Measurements from ENCODE around the gene ALOX12B. TPM values are rescaled to one million over a fixed set of nuclear protein-coding genes. Genes with fewer than 3 reads are reported as not detected.

Gene ALOX12B
- total and polyA plus RNA-seq, 3 experiments from 2014 or later = 1.3 to 1.9 TPM; not detected in 1

GRCh38 chr17:8046306-8046928 lies 41.1 kb downstream of the ALOX12B start:
- Histone ChIP-seq H3K27ac (ENCODE audit: low read depth, low read length) (no peak overlapping the region), H3K36me3 (ENCODE audit: insufficient read depth, low read length) (no peaks in the 10 kb centered on the region), H3K4me1 (ENCODE audit: insufficient read depth, low read length) (no peaks in the 10 kb centered on the region), H3K9me3 (ENCODE audit: low read length) (no peaks in the 10 kb centered on the region), H3K4me3 (ENCODE audit: low read length) (no peak overlapping the region), H3K27me3 (ENCODE audit: insufficient read depth, low read length, poor library complexity, severe bottlenecking) (no peaks in the 10 kb centered on the region)
- peaks cover 0 to under 1% (median 0%) of the 10 kb centered on the region in 3 donors for H3K4me1 Mint-ChIP-seq
- H3K27me3 Mint-ChIP-seq = peaks cover 6 to 12% of the 10 kb centered on the region in 2 donors
- no peaks in the 10 kb centered on the region for H3K9me3 Mint-ChIP-seq
- no peak overlapping the region for H3K27ac Mint-ChIP-seq
- no peak overlapping the region for H3K4me3 Mint-ChIP-seq
- H3K36me3 Mint-ChIP-seq = no peaks in the 10 kb centered on the region
- POLR2A ChIA-PET = no interaction called here
- DNase-seq = no peak
- CTCF ChIA-PET = interaction anchor here (1.7 to 1.8 kb wide), 2 partner anchors 11 to 27 kb away, joined by 4 to 10 read pairs; no protein-coding TSS in a partner anchor

GRCh38 chr17:8044819-8045810 lies 42.4 kb downstream of the ALOX12B start:
- Histone ChIP-seq H3K4me3 (ENCODE audit: low read length) (no peak overlapping the region), H3K4me1 (ENCODE audit: insufficient read depth, low read length) (no peaks in the 10 kb centered on the region), H3K27me3 (ENCODE audit: insufficient read depth, low read length, poor library complexity, severe bottlenecking) (no peaks in the 10 kb centered on the region), H3K9me3 (ENCODE audit: low read length) (no peaks in the 10 kb centered on the region), H3K27ac (ENCODE audit: low read depth, low read length) (no peak overlapping the region), H3K36me3 (ENCODE audit: insufficient read depth, low read length) (no peaks in the 10 kb centered on the region)
- Mint-ChIP-seq H3K9me3 (no peaks in the 10 kb centered on the region), H3K36me3 (no peaks in the 10 kb centered on the region), H3K4me3 (no peak overlapping the region), H3K27ac (peak overlapping the region in 1 of 8 donors; percentile 94), H3K27me3 (peaks cover 10 to 21% of the 10 kb centered on the region in 2 donors), H3K4me1 (peaks cover 0 to 4% (median 0%) of the 10 kb centered on the region in 3 donors)
- POLR2A ChIA-PET = no interaction called here
- CTCF ChIA-PET = interaction anchor here (0.6 to 1.7 kb wide), 4 partner anchors 12 to 194 kb away, joined by 3 to 4 read pairs (median 4); no protein-coding TSS in a partner anchor
- no peak for DNase-seq

- Histone ChIP-seq H3K27ac (ENCODE audit: low read depth, low read length) (no peak overlapping the region), H3K4me1 (ENCODE audit: insufficient read depth, low read length) (no peaks in the 10 kb centered on the region), H3K27me3 (ENCODE audit: insufficient read depth, low read length, poor library complexity, severe bottlenecking) (no peaks in the 10 kb centered on the region), H3K36me3 (ENCODE audit: insufficient read depth, low read length) (no peaks in the 10 kb centered on the region), H3K4me3 (ENCODE audit: low read length) (no peak overlapping the region), H3K9me3 (ENCODE audit: low read length) (no peaks in the 10 kb centered on the region)
- CTCF ChIA-PET = interaction anchor here (1.1 to 5.0 kb wide), 8 partner anchors 15 to 185 kb away, joined by 3 to 16 read pairs (median 6); partner anchors contain the start of gene NAA38
- Mint-ChIP-seq H3K4me3 (no peak overlapping the region), H3K4me1 (peaks cover 0 to 4% (median 0%) of the 10 kb centered on the region in 3 donors), H3K36me3 (no peaks in the 10 kb centered on the region), H3K27ac (peak overlapping the region in 1 of 8 donors; percentile 29), H3K9me3 (peaks cover 0 to 2% (median 0%) of the 10 kb centered on the region in 5 donors), H3K27me3 (peaks cover 22 to 37% of the 10 kb centered on the region in 2 donors)
- no peak for DNase-seq
- POLR2A ChIA-PET = no interaction called here
Observed at GRCh38 chr17:8041979-8042378, 45.5 kb downstream of the ALOX12B start.

GRCh38 chr17:8041249-8041928 lies 46.1 kb downstream of the ALOX12B start:
- CTCF ChIA-PET = interaction anchor here (0.7 to 5.0 kb wide), 13 partner anchors 9 to 298 kb away, joined by 3 to 16 read pairs (median 4); partner anchors contain the start of gene NAA38
- no peaks in the 10 kb centered on the region for H3K9me3 ChIP-seq (ENCODE audit: low read length)
- DNase-seq = peak in 2 of 5 donors; percentile 32
- Mint-ChIP-seq H3K9me3 (peaks cover 0 to 2% (median 0%) of the 10 kb centered on the region in 5 donors), H3K4me1 (peaks cover 0 to 4% (median 0%) of the 10 kb centered on the region in 3 donors), H3K4me3 (no peak overlapping the region), H3K27ac (no peak overlapping the region), H3K27me3 (peaks cover 22 to 34% of the 10 kb centered on the region in 2 donors), H3K36me3 (no peaks in the 10 kb centered on the region)
- H3K27ac ChIP-seq (ENCODE audit: low read depth, low read length) = no peak overlapping the region
- no peaks in the 10 kb centered on the region for H3K36me3 ChIP-seq (ENCODE audit: insufficient read depth, low read length)
- H3K4me3 ChIP-seq (ENCODE audit: low read length) = no peak overlapping the region
- H3K4me1 ChIP-seq (ENCODE audit: insufficient read depth, low read length) = no peaks in the 10 kb centered on the region
- H3K27me3 ChIP-seq (ENCODE audit: insufficient read depth, low read length, poor library complexity, severe bottlenecking) = no peaks in the 10 kb centered on the region
- POLR2A ChIA-PET = no interaction called here

GRCh38 chr17:8039611-8040168 lies 47.8 kb downstream of the ALOX12B start:
- H3K27ac ChIP-seq (ENCODE audit: low read depth, low read length) = no peak overlapping the region
- H3K4me3 Mint-ChIP-seq = peak overlapping the region in 1 of 7 donors; percentile 54
- no peaks in the 10 kb centered on the region for H3K4me1 ChIP-seq (ENCODE audit: insufficient read depth, low read length)
- no peak overlapping the region for H3K27ac Mint-ChIP-seq
- H3K9me3 Mint-ChIP-seq = peaks cover 0 to 2% (median 0%) of the 10 kb centered on the region in 5 donors
- H3K36me3 Mint-ChIP-seq = no peaks in the 10 kb centered on the region
- ChIA-PET CTCF (interaction anchor here (5.0 kb wide), 1 partner anchor 50 kb away, joined by 16 read pairs; no protein-coding TSS in a partner anchor), POLR2A (no interaction called here)
- H3K27me3 ChIP-seq (ENCODE audit: insufficient read depth, low read length, poor library complexity, severe bottlenecking) = no peaks in the 10 kb centered on the region
- no peaks in the 10 kb centered on the region for H3K9me3 ChIP-seq (ENCODE audit: low read length)
- no peaks in the 10 kb centered on the region for H3K36me3 ChIP-seq (ENCODE audit: insufficient read depth, low read length)
- no peak overlapping the region for H3K4me3 ChIP-seq (ENCODE audit: low read length)
- peaks cover 21 to 33% of the 10 kb centered on the region in 2 donors for H3K27me3 Mint-ChIP-seq
- DNase-seq = no peak
- H3K4me1 Mint-ChIP-seq = peaks cover 0 to 4% (median 0%) of the 10 kb centered on the region in 3 donors

GRCh38 chr17:8038954-8039610 lies 48.4 kb downstream of the ALOX12B start, which contains the start of gene ALOX15B:
TSS of gene ALOX15B (plus strand) at chr17:8039059. CDS start at chr17:8039156, 97 bp downstream.
- Mint-ChIP-seq H3K4me3 (peak within 1 kb of the TSS in 1 of 7 donors; percentile 54), H3K36me3 (no peaks in the 10 kb centered on the region), H3K27me3 (peaks cover 21 to 38% of the 10 kb centered on the region in 2 donors), H3K9me3 (peaks cover 0 to 2% (median 0%) of the 10 kb centered on the region in 5 donors), H3K27ac (peak within 1 kb of the TSS in 1 of 8 donors; percentile 91), H3K4me1 (peaks cover 0 to 4% (median 0%) of the 10 kb centered on the region in 3 donors)
- ChIA-PET CTCF (interaction anchor here (5.0 kb wide), 1 partner anchor 49 kb away, joined by 16 read pairs; no protein-coding TSS in a partner anchor), POLR2A (no interaction called here)
- no peaks in the 10 kb centered on the region for H3K4me1 ChIP-seq (ENCODE audit: insufficient read depth, low read length)
- no peaks in the 10 kb centered on the region for H3K36me3 ChIP-seq (ENCODE audit: insufficient read depth, low read length)
- no peak within 1 kb of the TSS for H3K4me3 ChIP-seq (ENCODE audit: low read length)
- DNase-seq = peak in 1 of 5 donors; percentile 14
- no peaks in the 10 kb centered on the region for H3K9me3 ChIP-seq (ENCODE audit: low read length)
- H3K27ac ChIP-seq (ENCODE audit: low read depth, low read length) = no peak within 1 kb of the TSS
- no peaks in the 10 kb centered on the region for H3K27me3 ChIP-seq (ENCODE audit: insufficient read depth, low read length, poor library complexity, severe bottlenecking)

GRCh38 chr17:8032442-8032841 lies 55.1 kb downstream of the ALOX12B start:
- no peaks in the 10 kb centered on the region for H3K27me3 ChIP-seq (ENCODE audit: insufficient read depth, low read length, poor library complexity, severe bottlenecking)
- no peak overlapping the region for H3K27ac ChIP-seq (ENCODE audit: low read depth, low read length)
- H3K4me1 Mint-ChIP-seq = no peaks in the 10 kb centered on the region
- no peaks in the 10 kb centered on the region for H3K9me3 Mint-ChIP-seq
- no peaks in the 10 kb centered on the region for H3K9me3 ChIP-seq (ENCODE audit: low read length)
- ChIA-PET CTCF (interaction anchor here (1.7 kb wide), 1 partner anchor 9 kb away, joined by 5 read pairs; no protein-coding TSS in a partner anchor), POLR2A (no interaction called here)
- peaks cover 0 to 4% (median 0%) of the 10 kb centered on the region in 3 donors for H3K36me3 Mint-ChIP-seq
- H3K27me3 Mint-ChIP-seq = peaks cover 20 to 65% of the 10 kb centered on the region in 2 donors
- peak overlapping the region in 1 of 8 donors; percentile 47 for H3K27ac Mint-ChIP-seq
- no peak overlapping the region for H3K4me3 ChIP-seq (ENCODE audit: low read length)
- no peaks in the 10 kb centered on the region for H3K36me3 ChIP-seq (ENCODE audit: insufficient read depth, low read length)
- no peak for DNase-seq
- H3K4me1 ChIP-seq (ENCODE audit: insufficient read depth, low read length) = no peaks in the 10 kb centered on the region
- no peak overlapping the region for H3K4me3 Mint-ChIP-seq
